HG02763 (cell line): Measurements from ENCODE around the gene HRK.

Experiments used
- ATAC-seq: cut with Tn5 transposase; IDR thresholded peaks from one replicate; pipeline ENCODE4 v1.9.1; 2021; ENCODE audit warnings: mild to moderate bottlenecking, moderate library complexity; ENCODE audit not compliant: unreplicated experiment

HRK gene

DNA sequence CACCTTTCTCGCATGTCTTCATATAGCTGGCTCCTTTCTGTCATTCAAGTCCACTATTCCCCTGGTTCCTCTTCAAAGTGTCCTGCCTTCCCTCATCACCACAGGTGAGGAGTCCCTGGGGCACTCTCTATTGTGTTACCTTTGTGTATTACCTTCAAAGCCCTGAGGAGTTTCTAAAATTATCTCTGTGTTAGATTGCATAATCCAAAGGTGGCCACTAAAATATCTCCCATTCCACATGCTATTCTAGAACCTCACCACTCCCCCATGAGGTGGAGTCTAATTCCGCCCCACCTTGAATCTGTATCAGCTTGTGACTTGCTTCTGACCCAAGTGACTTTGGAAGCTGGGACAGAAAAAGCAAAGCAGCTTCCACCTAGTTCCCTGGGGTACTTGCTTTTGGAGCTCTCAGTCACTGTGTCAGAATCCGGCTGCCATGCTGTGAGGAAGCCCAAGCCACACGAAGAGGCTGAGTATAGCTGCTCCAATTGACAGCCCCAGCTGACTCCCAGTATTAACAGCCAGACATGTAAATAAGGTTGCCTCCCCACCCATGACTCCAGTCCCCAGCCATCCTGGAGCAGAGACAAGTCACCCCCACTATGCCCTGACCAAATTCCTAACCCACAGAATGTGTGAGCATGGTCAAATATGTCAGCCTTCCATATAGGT is 6.8 kb downstream of the HRK start:
- ATAC-seq: no peak

DNA sequence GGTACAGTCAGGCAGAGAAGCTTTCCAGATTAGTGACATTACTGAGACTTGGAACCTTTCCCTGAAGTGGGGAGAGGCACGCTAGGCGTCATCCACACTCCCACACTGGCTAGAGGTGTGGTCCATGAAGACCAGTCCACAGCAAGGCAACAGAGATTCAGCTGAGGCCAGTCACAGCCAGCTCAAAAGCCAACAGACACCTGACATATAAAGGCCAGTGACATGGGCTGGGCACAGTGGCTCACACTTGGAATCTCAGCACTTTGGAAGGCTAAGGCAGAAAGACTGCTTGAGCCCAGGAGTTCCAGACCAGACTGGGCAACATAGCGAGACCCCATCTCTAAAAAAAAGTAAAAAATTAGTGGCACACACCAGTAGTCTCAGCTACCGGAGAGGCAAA is 10.9 kb downstream of the HRK start:
- ATAC-seq: no peak

DNA sequence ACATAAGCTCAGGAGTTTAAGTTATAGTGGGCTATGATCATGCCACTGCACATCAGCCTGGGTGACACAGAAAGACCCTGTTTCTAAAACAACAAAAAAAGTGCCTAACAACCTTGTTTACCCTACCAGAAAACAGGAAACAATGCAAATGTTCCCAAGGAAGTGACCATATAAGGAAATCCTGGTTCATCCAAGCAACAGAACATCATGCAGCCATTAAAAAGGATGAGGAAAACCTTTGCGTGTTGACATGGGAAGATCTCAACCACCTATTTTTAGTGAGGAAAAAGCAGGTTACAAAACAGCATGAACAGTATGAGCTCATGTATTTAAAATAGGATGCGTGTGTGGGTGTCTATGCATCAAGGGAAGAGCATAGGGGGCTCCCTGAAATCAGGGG is 13.7 kb downstream of the HRK start:
- no peak for ATAC-seq

DNA sequence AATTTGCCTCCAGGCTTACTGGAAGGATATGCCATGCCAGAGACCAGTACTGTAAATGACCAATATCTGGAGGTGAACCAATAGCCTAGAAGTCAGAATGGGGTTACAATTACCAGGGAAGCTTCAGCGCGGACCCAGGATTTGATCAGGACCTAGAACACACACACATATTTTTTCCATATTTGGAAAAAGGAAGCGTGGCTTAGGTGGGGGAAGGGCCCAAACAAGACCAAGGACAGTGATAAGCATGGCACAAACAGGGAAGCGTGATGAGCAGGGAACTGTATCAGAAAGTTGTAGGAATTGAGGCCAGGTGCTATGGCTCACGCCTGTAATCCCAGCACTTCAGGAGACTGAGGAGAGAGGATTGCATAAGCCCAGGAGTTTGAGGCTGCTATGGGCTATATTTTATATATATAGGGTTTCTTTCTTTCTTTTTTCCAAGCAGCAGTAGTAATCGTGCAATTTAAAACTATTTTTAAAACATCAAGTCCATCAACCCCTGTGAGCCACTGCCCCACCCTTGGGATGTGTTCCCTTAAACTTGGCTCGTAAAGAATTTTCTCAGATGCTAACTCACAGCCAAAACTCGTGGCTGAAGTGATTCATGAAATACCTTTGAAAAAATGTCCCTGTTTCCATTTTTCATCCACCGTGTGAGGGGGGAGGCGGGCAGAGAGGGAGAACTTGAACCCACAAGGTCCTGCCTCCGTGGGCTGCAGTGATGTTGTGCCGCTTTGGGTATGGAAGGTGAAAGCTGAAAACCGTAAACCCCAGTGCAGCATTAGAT is 16.7 kb downstream of the HRK start:
- ATAC-seq: no peak

DNA sequence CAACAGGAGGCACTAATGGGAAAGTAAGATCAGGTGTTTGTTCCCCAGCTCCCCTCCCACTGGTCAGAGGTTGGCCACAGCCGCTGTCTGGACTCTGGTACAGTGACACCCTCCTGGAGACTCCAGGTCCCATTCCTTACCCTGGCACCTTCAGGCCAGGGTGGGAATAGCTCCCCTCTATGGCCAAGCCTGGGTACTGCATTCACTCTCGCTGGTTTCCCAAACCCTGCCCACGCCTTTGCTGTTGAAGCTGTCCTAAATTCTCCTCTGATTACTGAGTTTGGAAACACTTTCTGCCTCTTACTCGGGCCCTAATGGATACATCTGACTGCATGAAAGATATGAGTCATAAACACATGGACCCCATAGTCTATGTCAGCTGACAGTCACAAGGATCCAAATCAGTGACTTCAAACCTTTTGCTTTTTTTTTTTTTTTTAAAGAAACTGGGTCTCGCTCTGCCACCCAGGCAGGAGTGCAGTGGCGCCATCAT is 17.9 kb downstream of the HRK start:
- ATAC-seq: no peak

DNA sequence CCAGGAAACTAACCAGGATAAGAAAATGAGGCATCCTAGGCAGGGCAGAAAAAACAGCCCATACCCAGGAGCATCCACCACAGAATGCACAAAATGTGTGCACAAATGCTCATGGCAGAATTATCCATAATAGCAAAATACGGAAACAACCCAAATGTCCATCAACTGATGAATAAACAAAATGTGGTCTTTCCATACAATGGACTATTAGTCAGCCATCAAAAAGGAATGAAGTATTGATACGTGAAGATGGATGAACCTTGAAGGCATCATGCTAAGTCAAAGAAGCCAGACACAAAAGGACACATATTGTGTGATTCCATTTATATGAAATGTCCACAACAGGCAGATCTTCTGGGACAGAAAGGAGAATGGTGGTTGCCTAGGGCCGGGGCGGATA is 19.1 kb downstream of the HRK start:
- ATAC-seq: no peak

DNA sequence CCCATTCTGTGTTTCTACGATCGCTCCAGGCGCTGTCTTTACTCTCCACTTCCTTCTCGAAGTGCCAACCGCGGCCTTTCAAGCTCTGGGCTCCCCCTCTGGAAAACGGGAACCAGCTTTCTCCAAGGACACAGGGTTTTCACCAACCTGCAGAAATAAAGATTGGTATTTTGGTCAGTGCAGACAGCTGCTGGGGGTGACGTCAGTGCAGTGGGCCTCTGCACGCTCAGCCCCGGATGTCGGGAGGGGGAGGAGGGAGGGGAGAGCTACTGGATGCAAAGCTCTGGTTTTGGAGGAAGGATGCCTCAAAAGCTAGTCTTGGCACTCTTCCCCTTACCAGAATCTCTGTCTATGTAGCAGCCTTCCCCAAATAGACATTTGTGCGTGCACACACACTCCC is 19.9 kb downstream of the HRK start:
- ATAC-seq: peak; percentile 76

DNA sequence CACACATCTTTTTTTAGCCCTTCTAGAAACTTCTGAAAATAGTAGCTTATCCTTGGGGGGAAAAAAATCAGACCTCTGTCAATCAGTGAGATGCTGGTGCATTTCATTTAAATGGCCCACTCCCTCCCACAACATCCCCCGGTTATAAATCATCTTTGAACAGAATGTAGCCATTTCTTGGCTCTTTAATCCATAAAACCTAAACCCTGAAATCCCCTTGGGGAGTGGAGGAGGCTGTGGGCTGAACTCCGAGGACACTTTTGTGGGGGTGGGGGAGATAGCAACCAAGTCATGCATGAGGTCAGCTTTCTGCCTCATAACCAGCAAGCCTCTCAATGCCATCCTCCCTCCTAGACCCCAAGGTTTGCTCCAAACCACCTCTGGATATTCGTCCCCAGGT is 21.0 kb downstream of the HRK start:
- no peak for ATAC-seq

DNA sequence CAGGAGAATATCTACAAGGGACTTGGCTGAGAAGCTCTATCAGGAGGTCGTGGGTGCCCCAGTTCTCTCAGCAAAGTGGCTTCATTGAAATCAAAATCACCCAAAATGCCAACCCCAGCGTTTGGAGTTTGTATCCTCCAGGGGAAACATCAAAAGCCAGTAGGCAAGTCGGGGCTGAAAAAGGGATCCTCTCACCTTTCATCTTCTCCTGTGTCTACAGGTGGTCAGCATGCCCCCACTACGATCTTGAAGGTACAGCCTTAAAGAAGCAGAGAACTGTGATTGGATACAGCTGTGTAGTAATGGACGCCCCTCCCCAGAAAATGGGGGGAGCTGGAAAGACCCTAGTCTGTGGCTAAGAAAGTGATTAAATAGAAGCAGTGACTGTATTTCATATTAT is 22.2 kb downstream of the HRK start:
- ATAC-seq: no peak

DNA sequence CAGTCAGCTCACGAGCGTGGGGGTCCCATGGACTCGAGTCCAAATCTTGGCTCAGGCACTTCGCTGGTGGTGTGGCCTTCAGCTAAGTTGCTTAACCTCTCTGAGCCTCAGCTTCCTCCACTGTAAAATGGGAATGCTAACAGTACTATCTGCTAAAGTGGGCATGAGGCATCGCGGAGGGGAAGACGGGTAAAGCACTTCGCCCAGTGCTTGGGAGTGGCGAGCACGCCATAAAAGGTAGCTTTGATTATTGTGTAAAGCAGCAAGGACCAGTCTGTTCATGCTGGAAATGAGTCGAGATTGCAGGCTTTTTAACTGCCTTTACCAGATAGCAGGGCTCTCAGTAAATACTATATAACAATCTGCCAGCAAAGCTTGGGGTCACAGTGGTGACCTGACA is 24.5 kb downstream of the HRK start:
- ATAC-seq: no peak

DNA sequence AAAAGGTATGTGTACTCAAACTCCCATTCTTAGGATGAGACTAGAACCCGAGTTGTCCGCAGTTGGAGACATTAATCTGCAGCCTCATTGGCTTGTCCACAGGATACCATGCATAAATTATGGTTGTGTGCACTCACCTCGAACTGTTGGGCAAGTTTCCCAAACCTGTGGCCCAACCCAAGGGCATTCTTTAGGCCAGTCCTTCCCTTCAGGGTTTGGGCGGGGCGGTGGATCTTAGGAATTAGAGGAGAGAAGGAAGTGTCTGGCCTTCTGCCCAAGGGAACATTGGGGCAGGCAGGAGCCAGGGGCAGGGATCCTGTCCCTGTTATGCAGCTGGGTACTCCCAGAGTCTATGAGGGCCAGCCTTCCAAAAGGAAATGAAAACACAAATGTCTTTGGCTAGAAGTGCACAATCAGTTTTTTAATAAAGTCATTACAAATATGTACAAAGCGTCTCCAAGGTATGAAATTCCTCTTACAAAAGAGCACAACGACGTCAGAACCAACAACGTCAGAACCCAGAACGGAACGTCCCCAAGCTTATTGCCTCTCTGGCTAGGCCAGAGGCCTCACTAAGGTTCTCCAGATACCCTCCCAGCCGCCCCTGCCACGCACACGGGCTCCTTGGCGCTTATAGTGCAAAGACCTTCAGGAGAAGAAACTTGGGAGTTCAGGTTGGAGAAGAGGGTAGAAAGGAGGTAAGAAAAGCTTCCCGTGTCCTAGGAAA is 25.3 kb downstream of the HRK start:
- no peak for ATAC-seq

DNA sequence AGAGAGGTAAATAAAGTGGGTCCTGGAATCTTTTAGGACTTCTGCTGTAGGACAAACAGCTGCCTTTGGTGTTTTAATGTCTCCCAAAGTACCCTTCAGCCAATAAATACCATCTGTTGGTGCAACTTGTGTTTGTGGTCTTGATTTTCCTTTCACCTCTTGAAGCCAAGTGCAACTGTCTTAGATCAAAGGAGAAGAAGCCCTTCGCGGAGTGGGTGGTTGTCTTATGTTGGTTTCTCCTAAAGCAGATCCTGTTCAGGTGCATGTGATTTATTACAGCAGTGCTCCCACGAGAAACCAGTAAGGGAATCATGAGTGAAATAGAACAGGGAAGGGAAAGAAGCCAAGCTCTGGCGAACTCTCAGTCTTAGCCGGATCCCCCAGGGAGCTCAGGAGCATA is 27.7 kb downstream of the HRK start:
- no peak for ATAC-seq

DNA sequence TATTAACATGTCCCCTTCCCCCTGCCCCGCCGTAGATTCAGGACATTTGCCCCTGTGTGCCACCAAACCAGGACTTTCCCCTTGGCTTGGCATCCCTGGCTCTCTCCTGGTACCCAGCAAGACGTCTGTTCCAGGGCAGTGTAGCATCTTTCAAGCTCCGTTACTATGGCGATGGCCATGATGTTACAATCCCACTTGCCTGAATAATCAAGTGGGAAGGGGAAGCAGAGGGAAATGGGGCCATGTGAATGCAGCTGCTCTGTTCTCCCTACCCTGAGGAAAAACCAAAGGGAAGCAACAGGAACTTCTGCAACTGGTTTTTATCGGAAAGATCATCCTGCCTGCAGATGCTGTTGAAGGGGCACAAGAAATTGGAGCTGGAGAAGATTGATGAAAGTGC is 28.9 kb downstream of the HRK start:
- ATAC-seq: no peak

DNA sequence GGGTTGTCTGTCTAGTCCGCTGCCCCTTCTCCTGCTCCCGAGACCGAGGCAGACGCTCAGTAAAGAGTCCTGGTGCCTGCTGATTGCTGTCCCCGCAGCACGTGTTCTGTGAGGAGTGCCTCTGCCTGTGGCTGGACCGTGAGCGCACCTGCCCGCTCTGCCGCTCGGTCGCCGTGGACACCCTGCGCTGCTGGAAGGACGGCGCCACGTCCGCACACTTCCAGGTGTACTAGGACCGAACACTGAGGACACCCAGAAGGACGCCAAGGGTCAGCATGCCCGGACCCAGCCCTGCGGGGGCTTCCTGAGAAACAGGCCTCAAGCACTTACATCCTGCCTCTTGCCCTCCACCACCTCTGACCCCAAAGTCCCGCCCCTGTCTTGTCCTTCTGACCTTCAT is 32.0 kb downstream of the HRK start:
- no peak for ATAC-seq

DNA sequence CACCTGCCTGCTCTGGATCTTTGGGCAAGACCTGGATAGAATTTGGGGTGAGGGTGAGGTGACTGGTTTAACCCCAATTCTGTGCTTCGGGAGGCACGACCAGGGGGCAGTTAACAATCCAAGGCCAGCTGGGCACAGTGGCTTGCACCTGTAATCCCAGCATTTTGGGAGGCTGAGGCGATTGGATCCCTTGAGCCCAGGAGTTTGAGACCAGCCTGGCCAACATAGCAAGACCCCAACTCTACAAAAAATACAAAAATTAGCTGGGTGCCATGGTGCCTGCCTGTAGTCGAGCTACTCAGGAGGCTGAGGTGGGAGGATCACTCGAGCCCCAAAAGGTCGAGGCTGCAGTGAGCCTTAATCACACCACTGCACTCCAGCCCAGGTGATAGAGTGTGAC is 38.2 kb downstream of the HRK start:
- no peak for ATAC-seq

DNA sequence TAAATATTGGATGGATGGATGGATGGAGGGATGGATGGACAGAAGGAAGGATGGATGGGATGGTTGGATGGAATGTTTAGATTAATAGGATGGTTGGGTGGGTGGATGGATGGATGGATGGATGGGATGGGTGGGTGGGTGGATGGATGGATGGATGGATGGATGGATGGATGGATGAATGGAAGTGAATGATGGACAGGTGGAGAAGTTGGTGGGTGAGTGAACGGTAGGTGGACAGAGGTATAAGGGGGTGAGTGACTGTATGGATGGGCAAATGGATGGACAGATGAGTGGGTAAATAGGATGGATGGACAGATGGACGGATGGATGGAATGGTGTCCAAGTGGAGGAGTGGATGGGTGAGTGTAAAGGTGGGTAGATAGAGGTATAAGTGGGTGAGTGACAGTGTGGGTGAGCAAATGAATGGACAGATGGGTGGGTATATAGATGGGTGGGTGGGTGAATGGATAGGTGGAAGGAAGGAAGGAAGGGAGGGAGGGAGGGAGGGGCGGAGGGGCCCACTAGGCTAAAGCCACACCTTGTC is 41.9 kb downstream of the HRK start:
- no peak for ATAC-seq

DNA sequence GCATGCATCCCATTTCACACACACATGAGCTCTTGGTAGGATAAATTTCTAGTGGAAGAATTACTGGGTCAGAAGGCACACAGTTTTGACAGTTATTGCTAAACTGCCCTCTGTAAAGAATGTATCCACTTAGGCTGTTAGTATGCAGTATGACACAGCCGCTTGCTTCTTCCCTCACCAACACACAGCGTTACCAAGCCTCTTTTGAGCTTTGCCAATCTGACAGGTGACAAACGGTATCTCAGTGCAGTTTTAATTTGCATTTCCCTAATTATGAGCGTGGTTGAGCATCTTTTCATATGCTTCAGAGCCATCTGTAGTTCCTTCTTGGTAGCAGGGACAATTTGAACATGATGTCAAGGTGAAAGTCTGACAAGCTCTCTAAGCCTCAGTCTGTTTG is 42.9 kb downstream of the HRK start:
- no peak for ATAC-seq

DNA sequence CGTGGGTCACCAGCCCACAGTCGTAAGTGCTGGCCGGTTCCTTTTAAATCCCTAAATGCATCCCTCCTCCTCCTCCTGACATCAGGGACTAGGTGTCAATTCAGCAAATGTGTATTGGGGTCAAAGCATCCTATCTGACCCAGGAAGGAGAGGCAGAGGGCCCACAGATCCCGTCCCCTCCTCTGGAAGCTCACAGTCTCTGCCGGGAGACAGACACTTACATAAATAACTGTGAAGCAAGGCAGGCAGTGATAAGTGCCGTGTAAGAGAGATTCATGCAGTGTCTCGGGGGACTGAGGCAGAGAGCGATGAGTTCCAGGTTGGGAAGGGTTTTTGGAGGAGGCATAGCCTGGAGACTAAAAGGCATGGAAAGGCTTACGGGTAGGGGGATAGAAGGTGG is 44.1 kb downstream of the HRK start:
- ATAC-seq: no peak

DNA sequence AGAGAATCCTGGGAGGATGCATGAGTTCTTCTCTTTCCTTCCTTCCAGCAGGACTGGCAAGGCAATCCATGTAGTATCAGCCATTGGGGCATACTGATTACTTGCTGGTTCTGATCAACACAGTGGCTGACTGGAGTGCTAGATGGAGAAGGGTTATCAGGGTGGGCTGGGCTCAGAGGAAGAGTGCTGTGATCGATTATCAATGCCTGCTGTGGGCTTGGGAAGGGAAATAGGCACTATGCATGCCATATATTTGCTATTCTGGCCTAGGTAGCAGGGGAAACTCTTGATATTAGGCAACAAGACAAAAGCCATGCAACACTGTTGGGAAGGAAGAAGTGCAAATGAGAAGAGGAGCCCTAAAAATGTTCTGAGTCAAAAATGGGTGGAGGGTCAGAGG is 45.8 kb downstream of the HRK start:
- no peak for ATAC-seq

DNA sequence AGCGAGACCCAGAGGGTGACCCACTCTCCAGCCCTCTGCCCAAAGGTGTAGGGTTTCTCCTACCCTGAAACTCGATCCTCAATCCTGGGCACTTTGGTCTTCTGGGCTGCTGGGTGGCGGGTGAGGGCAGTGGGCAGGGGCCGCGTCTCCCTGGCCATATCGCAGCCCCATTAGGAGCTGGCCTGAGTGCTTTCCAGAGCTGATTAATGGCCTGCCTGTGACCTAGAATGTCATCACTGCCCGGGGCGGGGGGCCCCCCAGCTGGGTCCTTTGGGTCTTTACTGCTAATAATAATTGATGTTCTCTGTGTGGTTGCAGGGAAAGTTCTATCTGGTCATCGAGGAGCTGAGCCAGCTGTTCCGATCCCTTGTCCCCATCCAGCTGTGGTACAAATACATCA is 47.8 kb downstream of the HRK start:
- ATAC-seq: no peak

DNA sequence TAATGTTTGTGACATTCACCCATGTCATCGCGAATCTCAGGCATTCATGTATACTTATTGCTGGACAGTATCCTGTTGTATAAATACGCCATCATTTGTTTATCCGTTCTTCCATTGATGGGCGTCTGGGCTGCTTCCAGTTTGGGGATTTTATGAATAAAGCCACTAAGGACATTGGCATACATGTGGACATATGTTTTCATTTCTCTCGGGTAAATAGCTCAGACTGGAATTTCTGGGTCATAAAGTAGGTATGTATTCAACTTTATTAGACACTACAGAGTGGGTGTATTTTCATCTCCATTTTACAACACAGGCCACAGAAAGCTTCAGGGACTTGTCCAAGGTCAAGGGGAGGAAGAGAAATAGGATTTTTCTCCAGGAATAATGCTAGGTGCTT is 48.9 kb downstream of the HRK start:
- ATAC-seq: no peak

DNA sequence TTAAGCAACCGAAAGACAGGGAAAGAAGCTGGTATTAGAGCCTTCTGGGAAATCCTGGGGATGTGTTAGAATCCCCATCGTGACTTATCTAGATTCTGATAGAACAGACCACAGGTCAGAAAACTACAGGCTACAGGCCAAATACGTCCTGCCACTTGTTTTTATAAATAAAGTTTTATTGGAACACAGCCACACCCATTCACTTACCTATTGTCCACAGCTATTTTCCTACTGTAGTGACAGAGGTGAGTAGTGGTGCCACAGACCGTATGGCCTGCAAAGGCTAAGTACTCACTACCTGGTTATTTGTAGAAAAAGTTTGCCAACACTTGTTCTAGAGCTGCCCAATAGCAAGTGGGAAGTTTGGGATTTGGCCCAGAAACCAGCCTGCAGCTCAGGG is 53.8 kb downstream of the HRK start:
- no peak for ATAC-seq
